Astrocyte (in vitro differentiated cells and primary cell): ENCODE data around the gene GNL3.

Source experiments
- CTCF ChIP-seq: IDR thresholded peaks from 2 replicates; pipeline ENCODE4 v1.5.1; 2011; ENCODE audit warnings: low read depth, mild to moderate bottlenecking, inconsistent platforms, low read length, moderate library complexity; ENCODE audit not compliant: insufficient read depth
- EZH2 ChIP-seq: IDR thresholded peaks from 2 replicates; pipeline ENCODE4 v1.6.1; 2012; ENCODE audit warnings: mild to moderate bottlenecking, low read length, inconsistent platforms; ENCODE audit not compliant: insufficient read depth

- TF ChIP-seq CTCF (no peak), EZH2 (no peak)
Observed at GRCh38 chr3:52743152-52743551, 57.3 kb downstream of the GNL3 start.
